GM13977 (cell line): ENCODE results near the gene NEK6.

Experiments used
- DNase-seq: peaks from one replicate; pipeline ENCODE4 v3.0.0; 2012; ENCODE audit warnings: low spot score
- CTCF ChIP-seq: IDR thresholded peaks from 2 replicates; pipeline ENCODE4 v1.5.1; 2012; ENCODE audit warnings: mild to moderate bottlenecking, control low read depth; ENCODE audit not compliant: insufficient read depth; ENCODE audit errors: extremely low read depth, missing control alignments
- in situ Hi-C: fragments of 300-500 bp; cut with MboI; formaldehyde crosslinking; loops from one replicate; pipeline ENCODE4 v1.12.0; 2022; ENCODE audit warnings: low sequenced_read_pairs, low pct_unique_long_range_greater_than_20kb, mixed read lengths, inconsistent platforms; ENCODE audit not compliant: unreplicated experiment

Gene NEK6

DNA sequence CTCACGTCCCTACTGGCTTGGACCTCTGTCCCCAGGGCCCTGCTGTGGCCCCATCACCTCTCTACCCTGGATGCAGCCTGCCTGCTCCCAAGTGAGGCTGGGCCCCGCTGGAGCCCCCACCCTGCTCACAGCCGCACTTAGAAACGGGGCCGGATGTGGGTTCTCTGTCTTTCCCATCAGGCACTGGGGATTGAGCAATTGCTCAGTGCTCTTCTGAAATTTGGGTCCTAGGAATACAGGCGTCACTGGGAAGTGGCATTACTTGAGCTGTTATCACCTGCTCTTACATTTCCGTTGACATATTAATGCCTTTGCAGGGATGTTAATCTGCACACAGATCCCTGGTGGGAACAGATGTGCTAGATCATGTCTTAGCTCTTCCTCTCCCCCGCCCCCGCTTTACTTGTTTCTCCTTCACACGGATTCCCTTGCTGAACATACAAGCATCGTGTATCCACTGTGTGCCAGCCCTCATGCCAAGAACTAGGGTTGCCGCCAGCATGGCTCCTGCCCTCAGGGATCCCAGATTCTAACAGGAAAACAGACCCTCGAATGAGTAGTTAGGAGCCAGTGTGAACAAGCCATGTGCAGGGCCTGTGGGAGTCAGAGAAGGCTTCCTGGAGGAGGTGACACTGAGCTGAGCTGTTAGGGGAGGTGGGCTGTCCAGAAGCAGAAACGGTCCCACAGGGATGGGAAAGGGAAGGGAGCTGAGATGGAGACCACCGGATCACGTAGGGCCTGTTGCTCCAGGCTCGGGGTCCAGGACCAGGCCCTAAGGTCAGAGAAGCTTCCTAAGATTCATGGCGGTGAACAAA is 65.1 kb downstream of the NEK6 start:
- no peak for DNase-seq
- no peak for TF ChIP-seq CTCF

DNA sequence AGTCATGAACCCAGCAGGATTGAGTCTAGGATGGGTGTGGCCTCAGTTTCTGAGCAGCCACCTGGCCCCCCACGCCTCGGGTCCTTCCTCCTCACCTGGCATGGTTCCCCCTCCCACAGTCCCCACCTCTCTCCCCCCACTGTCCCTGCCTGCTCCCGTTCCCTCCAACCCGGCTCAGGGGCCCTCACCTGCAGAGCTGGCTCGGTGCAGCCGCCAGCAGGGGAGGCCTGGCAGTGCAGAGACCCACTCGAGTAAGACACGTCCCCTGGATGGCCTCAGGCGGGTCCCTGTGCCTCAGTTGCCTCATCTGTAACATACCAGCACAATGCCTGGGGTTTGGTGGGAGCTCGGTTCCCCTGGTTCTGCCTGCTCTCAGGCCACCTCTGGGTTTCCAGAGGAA is 66.2 kb downstream of the NEK6 start:
- in situ Hi-C loops = no loop called here

More for the DNA sequence above, 65.1 kb downstream of the NEK6 start:
- in situ Hi-C loops = no loop called here

DNA sequence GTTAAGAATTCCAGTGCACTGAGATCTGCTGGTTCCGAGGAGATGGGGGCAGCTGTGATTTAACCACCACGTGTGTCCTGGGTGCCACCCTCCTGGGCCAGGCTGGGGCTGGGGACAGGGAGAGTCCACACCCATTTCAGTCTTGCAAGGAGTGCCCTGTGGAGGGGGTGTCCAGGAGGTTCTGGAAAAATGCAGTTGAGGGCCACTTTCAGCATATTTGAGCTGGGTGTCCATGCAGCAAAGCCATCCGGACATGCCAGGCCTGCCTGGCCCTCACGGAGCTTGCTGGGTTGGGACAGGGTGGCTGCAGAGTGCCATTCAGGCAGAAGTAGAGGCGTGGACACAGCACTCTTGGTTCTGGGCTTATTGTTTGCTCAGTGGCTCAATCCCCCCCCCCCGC is 68.1 kb downstream of the NEK6 start:
- DNase-seq = no peak
- in situ Hi-C loops = no loop called here
- TF ChIP-seq CTCF = no peak

More for the DNA sequence above, 66.2 kb downstream of the NEK6 start:
- TF ChIP-seq CTCF = no peak
- DNase-seq = no peak

DNA sequence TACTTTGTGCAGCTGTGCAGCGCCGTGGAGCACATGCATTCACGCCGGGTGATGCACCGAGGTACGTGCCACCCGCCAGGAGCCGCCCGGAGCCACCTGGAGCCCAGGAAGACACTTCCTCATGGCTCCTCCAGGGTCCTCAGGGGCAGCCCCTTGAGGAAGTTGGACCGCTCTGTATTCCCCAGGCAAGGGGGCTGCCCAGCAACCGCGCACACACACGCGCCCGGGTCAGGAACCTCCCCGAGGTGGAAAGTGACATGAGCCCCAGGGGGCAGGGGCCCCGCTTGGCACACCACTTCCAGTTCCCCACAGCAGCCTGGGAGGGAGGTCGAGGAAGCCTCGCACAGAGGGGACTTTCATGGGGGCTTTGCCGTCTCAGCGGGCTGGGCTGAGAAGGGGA is 68.6 kb downstream of the NEK6 start:
- in situ Hi-C loops = no loop called here
- DNase-seq = no peak
- TF ChIP-seq CTCF = no peak

DNA sequence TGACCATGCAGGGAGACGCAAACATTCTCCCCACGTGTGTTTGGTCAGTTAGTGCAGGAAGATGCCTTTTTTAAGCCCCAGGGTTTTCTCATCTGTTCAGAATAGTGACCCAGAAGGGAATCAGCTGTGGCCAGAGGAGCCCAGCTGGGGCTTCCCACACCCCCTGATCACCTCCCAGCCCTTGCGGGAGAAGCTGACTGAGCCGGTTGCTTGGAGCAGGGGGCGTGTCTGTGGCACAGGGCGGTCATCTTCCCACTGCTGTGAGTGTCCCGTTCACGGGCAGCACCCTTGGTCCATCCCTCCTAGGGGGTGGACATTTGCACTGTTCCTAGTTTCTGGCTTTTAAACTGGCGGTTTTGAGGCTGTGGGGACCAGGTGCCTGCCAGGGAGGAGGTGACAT is 69.7 kb downstream of the NEK6 start:
- DNase-seq = no peak
- in situ Hi-C loops = no loop called here
- TF ChIP-seq CTCF = no peak

DNA sequence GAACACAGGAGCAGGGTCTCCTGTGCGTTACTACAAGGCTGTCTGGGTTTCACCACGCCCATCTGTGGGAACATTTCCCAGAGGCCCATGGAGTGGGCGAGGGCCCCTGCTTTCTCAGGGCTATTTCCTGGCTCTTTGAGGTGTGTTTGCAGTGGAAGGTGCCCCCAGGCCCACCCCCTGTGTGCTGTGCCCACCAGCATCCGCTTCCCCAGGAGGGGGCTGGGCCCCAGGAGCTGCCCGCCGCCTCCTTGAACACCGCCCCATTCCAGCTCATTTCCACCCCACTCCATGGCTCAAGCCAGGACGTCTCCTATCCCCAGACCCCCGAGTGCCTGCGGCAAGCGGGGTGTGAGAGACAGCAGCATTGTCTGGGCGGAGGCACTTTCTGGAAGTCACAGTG is 70.5 kb downstream of the NEK6 start:
- in situ Hi-C loops = no loop called here
- TF ChIP-seq CTCF = no peak

GRCh38 chr9:124329206-124329792 is 71.5 kb downstream of the NEK6 start:
- no peak for TF ChIP-seq CTCF
- DNase-seq = no peak
- in situ Hi-C loops = no loop called here

More for the DNA sequence above, 70.5 kb downstream of the NEK6 start:
- no peak for DNase-seq
